H9 (cell line): ENCODE data around the gene AATF. TPM values are rescaled to one million over a fixed set of nuclear protein-coding genes. Genes with fewer than 3 reads are reported as not detected.

Source experiments
- DNase-seq: peaks from one replicate; pipeline ENCODE4 v3.0.0-alpha.2; 2017
- H2AFZ ChIP-seq: one replicate; pipeline ENCODE4 v1.6.1; 2013; ENCODE audit warnings: mild to moderate bottlenecking, low read length, control low read depth, moderate library complexity
- H2AK5ac ChIP-seq: 2 replicates; pipeline ENCODE4 v1.6.1; 2013; ENCODE audit warnings: low read length, control low read depth, mixed read lengths; ENCODE audit not compliant: insufficient read length
- H2BK120ac ChIP-seq: one replicate; pipeline ENCODE4 v1.6.1; 2013; ENCODE audit warnings: low read depth, mild to moderate bottlenecking, low read length, control low read depth, inconsistent platforms; ENCODE audit not compliant: poor library complexity, severe bottlenecking
- H2BK12ac ChIP-seq: 2 replicates; pipeline ENCODE4 v1.6.1; 2013; ENCODE audit warnings: low read length, control low read depth, mixed read lengths, low read depth; ENCODE audit not compliant: insufficient read length
- H2BK15ac ChIP-seq: 2 replicates; pipeline ENCODE4 v1.6.1; 2013; ENCODE audit warnings: low read depth, low read length, control low read depth
- H2BK20ac ChIP-seq: one replicate; pipeline ENCODE4 v1.6.1; 2013; ENCODE audit warnings: low read depth, mild to moderate bottlenecking, low read length, control low read depth, inconsistent platforms; ENCODE audit not compliant: poor library complexity, severe bottlenecking
- H2BK5ac ChIP-seq: 2 replicates; pipeline ENCODE4 v1.6.1; 2013; ENCODE audit warnings: low read length, control low read depth, mixed read lengths; ENCODE audit not compliant: insufficient read length
- H3K14ac ChIP-seq: 2 replicates; pipeline ENCODE4 v1.6.1; 2013; ENCODE audit warnings: low read length, control low read depth; ENCODE audit not compliant: insufficient read depth
- H3K18ac ChIP-seq: 2 replicates; pipeline ENCODE4 v1.6.1; 2013; ENCODE audit warnings: low read depth, mild to moderate bottlenecking, mixed read lengths, low read length, control low read depth; ENCODE audit not compliant: insufficient read length
- H3K23ac ChIP-seq: 2 replicates; pipeline ENCODE4 v1.6.1; 2013; ENCODE audit warnings: low read length, control low read depth, mixed read lengths, low read depth; ENCODE audit not compliant: insufficient read length
- H3K23me2 ChIP-seq: 2 replicates; pipeline ENCODE4 v1.6.1; 2013; ENCODE audit warnings: low read depth, mild to moderate bottlenecking, mixed read lengths, low read length, control low read depth; ENCODE audit not compliant: insufficient read length, poor library complexity, severe bottlenecking
- H3K27ac ChIP-seq: 2 replicates; pipeline ENCODE4 v1.5.1; 2013; ENCODE audit warnings: low read length, control low read depth, mixed read lengths, low read depth; ENCODE audit not compliant: insufficient read length
- H3K27me3 ChIP-seq: 2 replicates; pipeline ENCODE4 v1.6.1; 2013; ENCODE audit warnings: low read length, control low read depth, inconsistent platforms; ENCODE audit not compliant: insufficient read depth
- H3K4ac ChIP-seq: 2 replicates; pipeline ENCODE4 v1.6.1; 2013; ENCODE audit warnings: low read depth, mild to moderate bottlenecking, control low read depth, inconsistent platforms, low read length, moderate library complexity
- H3K4me1 ChIP-seq: 2 replicates; pipeline ENCODE4 v1.6.1; 2013; ENCODE audit warnings: low read length, control low read depth, inconsistent platforms; ENCODE audit not compliant: insufficient read depth
- H3K4me2 ChIP-seq: 2 replicates; pipeline ENCODE4 v1.6.1; 2013; ENCODE audit warnings: low read length, control low read depth, mixed read lengths; ENCODE audit not compliant: insufficient read length, insufficient read depth
- H3K56ac ChIP-seq: 2 replicates; pipeline ENCODE4 v1.6.1; 2013; ENCODE audit warnings: low read depth, mild to moderate bottlenecking, mixed read lengths, low read length, control low read depth; ENCODE audit not compliant: insufficient read length
- H3K79me1 ChIP-seq: 2 replicates; pipeline ENCODE4 v1.6.1; 2013; ENCODE audit warnings: low read depth, mild to moderate bottlenecking, moderate library complexity, low read length, control low read depth, inconsistent platforms; ENCODE audit not compliant: insufficient read depth, poor library complexity, severe bottlenecking
- H3K79me2 ChIP-seq: 2 replicates; pipeline ENCODE4 v1.6.1; 2013; ENCODE audit warnings: low read length, control low read depth, inconsistent platforms; ENCODE audit not compliant: insufficient read depth
- H3K9ac ChIP-seq: 2 replicates; pipeline ENCODE4 v1.6.1; 2013; ENCODE audit warnings: low read length, control low read depth, mixed read lengths; ENCODE audit not compliant: insufficient read length; ENCODE audit errors: extremely low read depth
- H3K9me3 ChIP-seq: one replicate; pipeline ENCODE4 v1.6.1; 2013; ENCODE audit warnings: low read depth, low read length, inconsistent platforms; ENCODE audit not compliant: control insufficient read depth
- H3T11ph ChIP-seq: one replicate; pipeline ENCODE4 v1.6.1; 2013; ENCODE audit warnings: mild to moderate bottlenecking, low read length, control low read depth, inconsistent platforms
- H4K20me1 ChIP-seq: one replicate; pipeline ENCODE4 v1.6.1; 2013; ENCODE audit not compliant: control insufficient read depth, insufficient read length, insufficient read depth
- H4K5ac ChIP-seq: 2 replicates; pipeline ENCODE4 v1.6.1; 2013; ENCODE audit warnings: low read depth, mild to moderate bottlenecking, mixed read lengths, low read length, control low read depth; ENCODE audit not compliant: insufficient read length
- H4K8ac ChIP-seq: replicated peaks from 2 replicates; pipeline ENCODE4 v1.6.1; 2013; ENCODE audit warnings: low read length, control low read depth, mixed read lengths, low read depth; ENCODE audit not compliant: insufficient read length
- H4K91ac ChIP-seq: 2 replicates; pipeline ENCODE4 v1.6.1; 2013; ENCODE audit warnings: low read depth, mild to moderate bottlenecking, moderate library complexity, mixed read lengths, low read length, control low read depth; ENCODE audit not compliant: insufficient read length
- H3K27ac Mint-ChIP-seq, 3 experiments: 2 replicates in 2 of 3; 3 replicates in 1 of 3; pipeline ENCODE4 v1.8.0; 2020 to 2021; ENCODE audit warnings: mixed read lengths in 3 of 3, mild to moderate bottlenecking in 1 of 3, moderate library complexity in 1 of 3
- H3K27me3 Mint-ChIP-seq: 2 replicates; pipeline ENCODE4 v1.8.0; 2021; ENCODE audit warnings: low read depth, mild to moderate bottlenecking, moderate library complexity, mixed read lengths
- H3K36me3 Mint-ChIP-seq, 3 experiments: 2 replicates in 2 of 3; 3 replicates in 1 of 3; pipeline ENCODE4 v1.8.0; 2020 to 2021; ENCODE audit warnings: low read depth in 3 of 3, mixed read lengths in 3 of 3; ENCODE audit not compliant: insufficient read depth in 1 of 3
- H3K4me1 Mint-ChIP-seq, 2 experiments: 2 replicates each; pipeline ENCODE4 v1.8.0; 2020; ENCODE audit warnings: mixed read lengths in 2 of 2
- H3K4me3 Mint-ChIP-seq, 2 experiments: 2 replicates in 1 of 2; 3 replicates in 1 of 2; pipeline ENCODE4 v1.8.0; 2020 to 2021; ENCODE audit warnings: mild to moderate bottlenecking in 2 of 2, mixed read lengths in 2 of 2, moderate library complexity in 1 of 2
- H3K9me3 Mint-ChIP-seq, 2 experiments: 2 replicates in 1 of 2; 3 replicates in 1 of 2; pipeline ENCODE4 v1.8.0; 2020; ENCODE audit warnings: mild to moderate bottlenecking in 2 of 2, mixed read lengths in 2 of 2, moderate library complexity in 1 of 2
- CTCF ChIP-seq: fragments of 200-600 bp; sonication (generic); conservative IDR thresholded peaks from 3 replicates; pipeline ENCODE4 v1.8.0; 2021; ENCODE audit warnings: antibody characterized with exemption, mild to moderate bottlenecking
- WGBS: extraction: QIAGEN DNeasy Blood & Tissue Kit; methylation state at CpG from one replicate; pipeline ENCODE4 v1.1.7; 2013; ENCODE audit warnings: missing lambda C conversion rate, low lambda C conversion rate, mixed read lengths; ENCODE audit not compliant: insufficient read length; ENCODE audit errors: extremely low coverage; 5-methylcytosine and 5-hydroxymethylcytosine counted together
- total RNA-seq: library from RNA; stranded (reverse); gene quantifications from 2 replicates; pipeline ENCODE4 v1.2.1, GENCODE V29; 2021

The AATF gene
- total RNA-seq, 1 experiment from 2014 or later, result 69.6 TPM

GRCh38 chr17:36972905-36973304 is 24.2 kb downstream of the AATF start:
- Mint-ChIP-seq H3K27ac (peak overlapping the region in 2 of 3 experiments; percentile 38 to 90; a peak in 4 of 7 replicates), H3K4me3 (no peak overlapping the region), H3K27me3 (no peaks in the 10 kb centered on the region), H3K36me3 (peaks cover 10 to 21% (median 19%) of the 10 kb centered on the region in 3 experiments; a peak in 6 of 7 replicates), H3K9me3 (no peaks in the 10 kb centered on the region), H3K4me1 (peaks cover 12 to 19% of the 10 kb centered on the region in 2 experiments)
- no peaks in the 10 kb centered on the region for H3K9me3 ChIP-seq
- H2AFZ ChIP-seq, result no peak overlapping the region
- H4K8ac ChIP-seq, result no peak overlapping the region
- H3K14ac ChIP-seq, result no peak overlapping the region
- no peak overlapping the region for H2AK5ac ChIP-seq
- H3K23me2 ChIP-seq, result no peaks in the 10 kb centered on the region
- no peaks in the 10 kb centered on the region for H3K4me1 ChIP-seq
- no peak for TF ChIP-seq CTCF
- no peak overlapping the region for H3K27ac ChIP-seq
- no peaks in the 10 kb centered on the region for H3K79me2 ChIP-seq
- H3K27me3 ChIP-seq, result no peaks in the 10 kb centered on the region
- no peak overlapping the region for H2BK20ac ChIP-seq
- H3K4me2 ChIP-seq, result no peak overlapping the region
- no peak for DNase-seq
- H2BK5ac ChIP-seq, result no peak overlapping the region
- H4K91ac ChIP-seq, result no peak overlapping the region
- H3T11ph ChIP-seq, result no peak overlapping the region
- no peak overlapping the region for H3K18ac ChIP-seq
- H2BK12ac ChIP-seq, result no peak overlapping the region
- no peaks in the 10 kb centered on the region for H4K20me1 ChIP-seq
- no peak overlapping the region for H2BK15ac ChIP-seq
- H2BK120ac ChIP-seq, result no peak overlapping the region
- no peak overlapping the region for H3K23ac ChIP-seq
- H3K79me1 ChIP-seq, result peaks cover 2% of the 10 kb centered on the region
- no peak overlapping the region for H4K5ac ChIP-seq
- WGBS, result no CpG with 5 or more reads among the region's 1 CpG
- H3K9ac ChIP-seq, result no peak overlapping the region
- H3K4ac ChIP-seq, result no peak overlapping the region
- no peak overlapping the region for H3K56ac ChIP-seq
